Osteoblast (primary cell): ENCODE data around the gene PLB1. TPM values are rescaled to one million over a fixed set of nuclear protein-coding genes. Genes with fewer than 3 reads are reported as not detected.
"Not testable (repeated sequence)": the region's sequence is repeated elsewhere in the genome, so short reads cannot be mapped to it uniquely, and the experiment has no call there.

ENCODE experiments used
- DNase-seq: peaks from one replicate; pipeline ENCODE4 v3.0.0; 2011; ENCODE audit warnings: low spot score, mixed read lengths; ENCODE audit not compliant: insufficient read length; ENCODE audit errors: missing footprints
- H2AFZ ChIP-seq: 2 replicates; pipeline ENCODE4 v1.6.0; 2011; ENCODE audit warnings: mild to moderate bottlenecking, low read length
- H3K27ac ChIP-seq: 2 replicates; pipeline ENCODE4 v1.5.1; 2011; ENCODE audit warnings: mild to moderate bottlenecking, low read depth, low read length, moderate library complexity
- H3K27me3 ChIP-seq: 2 replicates; pipeline ENCODE4 v1.6.0; 2012; ENCODE audit warnings: mild to moderate bottlenecking, control low read depth, inconsistent platforms, low read length, moderate library complexity; ENCODE audit not compliant: insufficient read depth
- H3K36me3 ChIP-seq: 2 replicates; pipeline ENCODE4 v1.5.1; 2011; ENCODE audit warnings: mild to moderate bottlenecking, low read length, control low read depth, moderate library complexity; ENCODE audit not compliant: insufficient read depth
- H3K4me1 ChIP-seq: 2 replicates; pipeline ENCODE4 v1.5.1; 2011; ENCODE audit warnings: mild to moderate bottlenecking, low read length, control low read depth, moderate library complexity; ENCODE audit not compliant: insufficient read depth
- H3K4me2 ChIP-seq: 2 replicates; pipeline ENCODE4 v1.6.0; 2011; ENCODE audit warnings: mild to moderate bottlenecking, low read length; ENCODE audit not compliant: insufficient read depth
- H3K4me3 ChIP-seq: fragments of 200-600 bp; sonication (generic); 3 replicates; pipeline ENCODE4 v1.5.1; 2012; ENCODE audit warnings: mild to moderate bottlenecking, low read length, inconsistent platforms; ENCODE audit not compliant: insufficient read depth
- H3K79me2 ChIP-seq: 2 replicates; pipeline ENCODE4 v1.6.0; 2012; ENCODE audit warnings: mild to moderate bottlenecking, low read length, control low read depth, inconsistent platforms; ENCODE audit not compliant: insufficient read depth
- H3K9me3 ChIP-seq: 2 replicates; pipeline ENCODE4 v1.5.1; 2011; ENCODE audit warnings: low read depth, low read length, control low read depth
- H4K20me1 ChIP-seq: 2 replicates; pipeline ENCODE4 v1.6.0; 2012; ENCODE audit warnings: mild to moderate bottlenecking, low read length, control low read depth; ENCODE audit not compliant: insufficient read depth
- total RNA-seq: library from RNA; depleted of rRNA; stranded (reverse); fragments of >200 nt; gene quantifications from 2 replicates; pipeline ENCODE4 v1.2.3, GENCODE V29; 2012
- TF ChIP-seq, protein P1 (sequence below): IDR thresholded peaks from 2 replicates; pipeline ENCODE4 v1.5.1; 2011; ENCODE audit warnings: mild to moderate bottlenecking, low read depth, low read length, moderate library complexity; ENCODE audit errors: extremely low read depth

The PLB1 gene
- total RNA-seq, 1 donor: 0.36 TPM

DNA sequence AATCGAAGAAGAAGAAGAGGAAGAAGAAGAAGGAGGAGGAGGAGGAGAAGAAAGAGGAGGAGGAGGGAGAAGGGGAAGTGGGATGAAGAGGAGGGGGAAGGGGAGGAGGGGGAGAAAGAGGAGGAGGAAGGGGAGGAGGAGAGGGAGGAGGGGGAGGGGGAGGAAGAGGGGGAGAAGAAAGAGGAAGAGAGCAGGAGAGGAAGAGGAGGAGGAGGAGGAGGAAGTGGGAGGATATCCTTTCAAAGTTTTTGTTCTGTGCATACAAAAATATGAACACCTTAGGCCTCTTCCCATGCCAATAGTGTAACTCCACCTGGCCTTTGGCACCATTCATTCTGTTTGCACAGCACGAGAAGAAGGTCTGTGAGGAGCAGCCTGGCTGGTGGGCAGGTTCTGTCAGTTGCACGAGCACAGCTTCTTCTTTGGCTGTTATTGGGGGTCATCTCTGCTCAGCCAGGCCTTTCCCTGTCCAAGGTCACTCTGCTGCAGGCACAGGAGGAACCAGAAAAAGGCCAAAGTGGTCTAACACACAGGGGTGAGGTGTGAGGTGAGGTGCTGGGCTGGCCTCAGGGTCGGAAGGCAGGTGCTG, 25.8 kb upstream of the PLB1 start:
- Histone ChIP-seq H3K4me1 (peaks cover 13% of the 10 kb centered on the region), H3K79me2 (no peaks in the 10 kb centered on the region), H3K9me3 (no peaks in the 10 kb centered on the region), H3K27me3 (no peaks in the 10 kb centered on the region), H3K27ac (no peak overlapping the region), H2AFZ (no peak overlapping the region), H4K20me1 (no peaks in the 10 kb centered on the region), H3K4me3 (no peak overlapping the region), H3K4me2 (no peak overlapping the region), H3K36me3 (no peaks in the 10 kb centered on the region)
- no peak for DNase-seq
- TF ChIP-seq, protein P1, sequence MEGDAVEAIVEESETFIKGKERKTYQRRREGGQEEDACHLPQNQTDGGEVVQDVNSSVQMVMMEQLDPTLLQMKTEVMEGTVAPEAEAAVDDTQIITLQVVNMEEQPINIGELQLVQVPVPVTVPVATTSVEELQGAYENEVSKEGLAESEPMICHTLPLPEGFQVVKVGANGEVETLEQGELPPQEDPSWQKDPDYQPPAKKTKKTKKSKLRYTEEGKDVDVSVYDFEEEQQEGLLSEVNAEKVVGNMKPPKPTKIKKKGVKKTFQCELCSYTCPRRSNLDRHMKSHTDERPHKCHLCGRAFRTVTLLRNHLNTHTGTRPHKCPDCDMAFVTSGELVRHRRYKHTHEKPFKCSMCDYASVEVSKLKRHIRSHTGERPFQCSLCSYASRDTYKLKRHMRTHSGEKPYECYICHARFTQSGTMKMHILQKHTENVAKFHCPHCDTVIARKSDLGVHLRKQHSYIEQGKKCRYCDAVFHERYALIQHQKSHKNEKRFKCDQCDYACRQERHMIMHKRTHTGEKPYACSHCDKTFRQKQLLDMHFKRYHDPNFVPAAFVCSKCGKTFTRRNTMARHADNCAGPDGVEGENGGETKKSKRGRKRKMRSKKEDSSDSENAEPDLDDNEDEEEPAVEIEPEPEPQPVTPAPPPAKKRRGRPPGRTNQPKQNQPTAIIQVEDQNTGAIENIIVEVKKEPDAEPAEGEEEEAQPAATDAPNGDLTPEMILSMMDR: no peak

DNA sequence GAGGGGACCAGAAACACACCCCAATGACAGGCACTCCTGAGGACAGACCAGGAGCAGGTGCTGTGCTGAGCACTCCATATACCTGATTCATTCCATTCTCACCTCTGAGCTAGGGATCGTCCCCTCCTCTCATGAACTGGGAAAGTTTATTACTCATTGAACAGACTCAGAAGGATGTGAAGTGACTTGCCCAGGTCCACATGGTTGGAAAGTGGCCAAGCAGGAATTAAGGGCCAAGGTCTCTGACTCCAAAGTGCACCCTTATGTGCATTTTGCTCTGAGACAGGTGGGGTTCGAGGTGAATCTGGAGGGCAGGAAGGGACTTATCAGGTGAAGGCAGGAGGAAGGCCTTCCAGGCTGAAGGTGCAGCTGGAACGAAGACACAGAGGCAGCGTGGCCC, 25.1 kb upstream of the PLB1 start:
- TF ChIP-seq, protein P1: no peak
- Histone ChIP-seq H2AFZ (no peak overlapping the region), H4K20me1 (no peaks in the 10 kb centered on the region), H3K4me3 (no peak overlapping the region), H3K27me3 (no peaks in the 10 kb centered on the region), H3K27ac (no peak overlapping the region), H3K9me3 (no peaks in the 10 kb centered on the region), H3K79me2 (no peaks in the 10 kb centered on the region), H3K4me2 (no peak overlapping the region), H3K36me3 (no peaks in the 10 kb centered on the region), H3K4me1 (peaks cover 13% of the 10 kb centered on the region)
- DNase-seq: no peak

DNA sequence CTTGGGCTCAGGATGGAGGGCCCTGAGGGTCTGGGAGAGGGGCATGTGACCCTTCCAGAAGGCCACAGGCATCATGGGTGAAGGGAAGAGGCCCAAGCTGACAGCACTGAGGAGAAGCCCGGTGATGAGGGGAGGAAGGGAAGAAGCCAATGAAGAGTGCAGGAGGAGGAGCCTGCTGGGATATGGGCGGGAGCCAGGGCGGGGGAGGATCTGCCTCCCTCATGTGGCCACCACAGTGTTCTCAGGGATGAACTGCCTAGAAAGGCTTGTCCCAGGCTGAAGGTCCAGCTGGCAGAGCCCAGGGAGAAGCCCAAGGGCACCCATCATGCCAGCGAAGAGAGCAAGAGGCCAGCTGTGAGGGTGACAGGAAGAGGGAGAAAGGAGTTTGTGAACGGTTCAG, 24.6 kb upstream of the PLB1 start:
- peaks cover 13% of the 10 kb centered on the region for H3K4me1 ChIP-seq
- no peak overlapping the region for H3K4me3 ChIP-seq
- H4K20me1 ChIP-seq: no peaks in the 10 kb centered on the region
- H3K4me2 ChIP-seq: no peak overlapping the region
- TF ChIP-seq, protein P1: no peak
- no peaks in the 10 kb centered on the region for H3K79me2 ChIP-seq
- no peaks in the 10 kb centered on the region for H3K9me3 ChIP-seq
- H3K27me3 ChIP-seq: no peaks in the 10 kb centered on the region
- H3K36me3 ChIP-seq: no peaks in the 10 kb centered on the region
- no peak overlapping the region for H2AFZ ChIP-seq
- no peak overlapping the region for H3K27ac ChIP-seq
- no peak for DNase-seq

DNA sequence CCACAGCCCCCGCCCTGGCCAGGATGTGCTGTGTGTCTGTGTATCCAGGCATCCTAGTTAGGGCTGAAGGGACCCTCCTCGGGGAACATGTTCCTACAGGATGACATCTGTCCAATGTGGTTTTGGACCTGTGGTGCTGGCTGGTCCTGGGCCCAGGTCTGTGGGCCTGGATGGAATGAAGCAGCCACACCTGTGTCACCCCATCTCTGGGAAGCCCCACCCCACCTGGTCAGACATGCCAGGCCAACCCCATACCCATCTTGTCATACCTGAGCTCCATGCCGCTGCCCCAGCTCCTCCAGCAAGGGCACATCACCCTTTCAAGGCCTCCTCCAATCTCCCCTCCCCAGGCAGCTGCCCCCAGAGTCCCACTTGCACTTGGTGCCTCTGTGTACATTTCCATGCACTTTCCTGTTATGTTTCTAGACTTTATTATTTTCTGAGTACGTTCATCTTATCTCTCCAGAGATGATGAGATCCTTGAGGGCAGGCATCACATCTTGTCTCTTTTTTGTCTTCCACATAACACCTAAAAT, 24.1 kb upstream of the PLB1 start:
- H3K4me2 ChIP-seq: no peak overlapping the region
- no peak for DNase-seq
- no peak overlapping the region for H2AFZ ChIP-seq
- no peaks in the 10 kb centered on the region for H3K79me2 ChIP-seq
- H3K27me3 ChIP-seq: no peaks in the 10 kb centered on the region
- H3K36me3 ChIP-seq: no peaks in the 10 kb centered on the region
- H3K27ac ChIP-seq: no peak overlapping the region
- no peaks in the 10 kb centered on the region for H3K9me3 ChIP-seq
- TF ChIP-seq, protein P1: no peak
- H4K20me1 ChIP-seq: no peaks in the 10 kb centered on the region
- peaks cover 13% of the 10 kb centered on the region for H3K4me1 ChIP-seq
- no peak overlapping the region for H3K4me3 ChIP-seq

DNA sequence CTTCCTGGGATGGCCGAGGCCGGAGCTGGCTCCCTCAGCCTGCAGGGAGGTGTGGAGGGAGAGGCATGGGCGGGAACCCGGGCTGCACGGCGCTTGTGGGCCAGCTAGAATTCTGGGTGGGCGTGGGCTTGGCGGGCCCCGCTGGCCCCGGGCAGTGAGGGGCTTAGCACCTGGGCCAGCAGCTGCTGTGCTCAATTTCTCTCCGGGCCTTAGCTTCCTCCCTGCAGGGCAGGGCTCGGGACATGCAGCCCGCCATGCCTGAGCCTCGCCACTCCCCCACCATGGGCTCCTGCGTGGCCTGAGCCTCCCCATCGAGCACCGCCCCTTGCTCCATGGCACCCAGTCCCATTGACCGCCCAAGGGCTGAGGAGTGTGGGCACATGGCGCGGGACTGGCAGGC, 23.2 kb upstream of the PLB1 start:
- H3K9me3 ChIP-seq, H3K4me2 ChIP-seq, H3K27ac ChIP-seq, H2AFZ ChIP-seq, H3K4me3 ChIP-seq, DNase-seq, H3K79me2 ChIP-seq, H3K36me3 ChIP-seq, H3K27me3 ChIP-seq, H4K20me1 ChIP-seq: not testable (repeated sequence)
- peaks cover 13% of the 10 kb centered on the region for H3K4me1 ChIP-seq
